Uterus (tissue), 4 donors: ENCODE measurements around the gene ZFPL1. TPM values are rescaled to one million over a fixed set of nuclear protein-coding genes. Genes with fewer than 3 reads are reported as not detected.
A peak's percentile ranks its signal among the peaks of the same experiment; 100 is the strongest.

Experiments
- DNase-seq, 2 donors: peaks; one replicate each; pipeline ENCODE4 v3.0.0-alpha.2; 2019 to 2020
- H3K27ac ChIP-seq, 2 donors: fragments of 200-600 bp; sonication (generic); 1 replicate in 1 of 2; 2 replicates in 1 of 2; pipeline ENCODE4 v1.5.1; 2016 to 2018
- H3K27me3 ChIP-seq, 2 donors: fragments of 200-600 bp; sonication (generic); one replicate each; pipeline ENCODE4 v1.5.1; 2018 to 2019; ENCODE audit warnings: control low read depth in 1 of 2
- H3K36me3 ChIP-seq, 2 donors: fragments of 200-600 bp; sonication (generic); one replicate each; pipeline ENCODE4 v1.5.1; 2019; ENCODE audit warnings: control low read depth in 1 of 2
- H3K4me1 ChIP-seq, 2 donors: fragments of 200-600 bp; sonication (generic); one replicate each; pipeline ENCODE4 v1.5.1; 2018 to 2019; ENCODE audit warnings: control low read depth in 1 of 2
- H3K4me3 ChIP-seq, 2 donors: fragments of 200-600 bp; sonication (generic); 1 replicate in 1 of 2; 2 replicates in 1 of 2; pipeline ENCODE4 v1.5.1; 2018 to 2019; ENCODE audit warnings: mild to moderate bottlenecking in 1 of 2
- H3K9me3 ChIP-seq, 2 donors: fragments of 200-600 bp; sonication (generic); one replicate each; pipeline ENCODE4 v1.5.1; 2019; ENCODE audit warnings: control low read depth in 1 of 2
- CTCF ChIP-seq, 4 experiments: fragments of 200-600 bp in 2 of 4; fragments of 450-650 bp in 2 of 4; sonication (generic) in 2 of 4; IDR thresholded peaks; one replicate each; pipeline ENCODE4 v1.5.1; 2016 to 2019; ENCODE audit warnings: antibody characterized with exemption in 4 of 4, mild to moderate bottlenecking in 2 of 4, moderate library complexity in 1 of 4
- POLR2A ChIP-seq, 2 donors: fragments of 450-650 bp; IDR thresholded peaks; one replicate each; pipeline ENCODE4 v1.6.1; 2016; ENCODE audit warnings: antibody characterized with exemption in 2 of 2, mild to moderate bottlenecking in 1 of 2, moderate library complexity in 1 of 2
- intact Hi-C: fragments of 100-400 bp; cut with DNase I; formaldehyde crosslinking; loops from one replicate; pipeline ENCODE4 v1.15.1; 2023; ENCODE audit warnings: low total_unique reads
- total RNA-seq, 4 donors: library from RNA; depleted of rRNA in 3 of 4; stranded (reverse); fragments of >200 nt in 3 of 4; gene quantifications; one replicate each; pipeline versions ENCODE4 v1.1.0 to v1.2.4, GENCODE V29; 2014 to 2023
- donor health status: DM: yes; HTN: yes; CAD: no.

ZFPL1 gene
- total RNA-seq, 4 donors from 2014 or later: 9.0 to 37.5 (median 24.5) TPM

- peak overlapping the region; percentile 96 to 97 for H3K27ac ChIP-seq
- intact Hi-C loops: no loop called here
- H3K4me1 ChIP-seq: peaks cover 0 to 13% of the 10 kb centered on the region in 2 donors
- H3K4me3 ChIP-seq: peak overlapping the region; percentile 57 to 64
- H3K36me3 ChIP-seq: no peaks in the 10 kb centered on the region
- no peaks in the 10 kb centered on the region for H3K27me3 ChIP-seq
- H3K9me3 ChIP-seq: no peaks in the 10 kb centered on the region
- TF ChIP-seq CTCF (IDR thresholded peaks at IDR 0.05) (no peak), POLR2A (IDR thresholded peaks at IDR 0.05) (no peak)
- peak; percentile 36 to 64 for DNase-seq
These were observed 49.7 kb downstream of the ZFPL1 start for GRCh38 chr11:65133724-65134123.

GRCh38 chr11:65134240-65134951 is 50.4 kb downstream of the ZFPL1 start, which contains the start of gene SYVN1:
Gene SYVN1, minus strand, starts transcription at chr11:65134519. Its CDS starts 918 bp downstream, at chr11:65133601.
- peak; percentile 89 to 91 for DNase-seq
- intact Hi-C loops: no loop called here

GRCh38 chr11:65134952-65135632 is 51.1 kb downstream of the ZFPL1 start:
- peak overlapping the region; percentile 96 to 97 for H3K27ac ChIP-seq
- no peaks in the 10 kb centered on the region for H3K36me3 ChIP-seq
- intact Hi-C loops: no loop called here
- H3K4me3 ChIP-seq: peak overlapping the region; percentile 57 to 64
- peak in 1 of 4 experiments; percentile 9 for TF ChIP-seq CTCF (IDR thresholded peaks at IDR 0.05)
- peak; percentile 37 to 48 for TF ChIP-seq POLR2A (IDR thresholded peaks at IDR 0.05)
- no peaks in the 10 kb centered on the region for H3K9me3 ChIP-seq
- peaks cover 0 to 13% of the 10 kb centered on the region in 2 donors for H3K4me1 ChIP-seq
- no peaks in the 10 kb centered on the region for H3K27me3 ChIP-seq
- DNase-seq: peak; percentile 91 to 95

More at GRCh38 chr11:65134240-65134951, 50.4 kb downstream of the ZFPL1 start, which contains the start of gene SYVN1:
- Histone ChIP-seq H3K4me1 (peaks cover 0 to 13% of the 10 kb centered on the region in 2 donors), H3K27me3 (no peaks in the 10 kb centered on the region), H3K27ac (peak within 1 kb of the TSS; percentile 96 to 97), H3K4me3 (peak within 1 kb of the TSS; percentile 57 to 64), H3K9me3 (no peaks in the 10 kb centered on the region), H3K36me3 (no peaks in the 10 kb centered on the region)
- TF ChIP-seq CTCF (IDR thresholded peaks at IDR 0.05): peak in 2 of 4 experiments; percentile 18 to 32
- TF ChIP-seq POLR2A (IDR thresholded peaks at IDR 0.05): peak; percentile 82 to 96

GRCh38 chr11:65135633-65136145 is 51.7 kb downstream of the ZFPL1 start:
- H3K4me3 ChIP-seq: peak overlapping the region; percentile 57 to 64
- H3K27ac ChIP-seq: peak overlapping the region; percentile 96 to 97
- no peaks in the 10 kb centered on the region for H3K9me3 ChIP-seq
- TF ChIP-seq CTCF (IDR thresholded peaks at IDR 0.05) (no peak), POLR2A (IDR thresholded peaks at IDR 0.05) (no peak)
- H3K4me1 ChIP-seq: peaks cover 0 to 13% of the 10 kb centered on the region in 2 donors
- no peaks in the 10 kb centered on the region for H3K27me3 ChIP-seq
- DNase-seq: no peak
- intact Hi-C loops: no loop called here
- no peaks in the 10 kb centered on the region for H3K36me3 ChIP-seq
